GM10248 (cell line): ENCODE measurements around the gene PPP6C.

Experiments
- CTCF ChIA-PET: fragments of 300-600 bp; sonication (Branson Sonifier 250); formaldehyde crosslinking; extraction: SDS; loops from one replicate; lab custom pipeline; 2021; ENCODE audit warnings: antibody characterized with exemption; lab: Yijun Ruan, JAX
- POLR2A ChIA-PET: fragments of 350-650 bp; sonication (Branson Sonifier 250); formaldehyde crosslinking; extraction: SDS; loops from one replicate; lab custom pipeline; 2020; ENCODE audit warnings: antibody characterized with exemption; lab: Yijun Ruan, JAX
- DNase-seq: peaks from one replicate; pipeline ENCODE4 v3.0.0; 2012; ENCODE audit errors: extremely low spot score
- TF ChIP-seq, protein P1 (sequence below): IDR thresholded peaks from 2 replicates; pipeline ENCODE4 v1.5.1; 2012; ENCODE audit warnings: mild to moderate bottlenecking, low read depth; ENCODE audit errors: extremely low read depth, missing control alignments, control extremely low read depth

Gene PPP6C

DNA sequence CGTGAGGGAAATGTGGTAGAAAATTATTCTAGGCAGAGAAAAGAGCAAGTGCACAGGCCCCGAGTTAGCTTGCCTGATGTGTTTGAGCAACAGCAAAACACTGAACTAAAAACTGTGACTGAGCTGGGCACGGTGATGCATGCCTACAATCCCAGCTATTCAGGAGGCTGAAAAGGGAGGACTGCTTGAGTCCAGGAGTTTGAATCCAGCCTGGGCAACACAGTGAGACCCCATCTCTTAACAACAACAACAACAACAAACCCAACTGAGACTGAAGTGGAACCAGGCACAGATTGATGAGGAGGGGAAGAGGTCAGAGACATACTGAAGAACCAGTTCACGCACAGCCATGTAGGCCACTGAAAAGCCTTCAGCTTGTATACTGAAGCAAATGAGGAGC lies 88.8 kb downstream of the PPP6C start:
- no peak for DNase-seq
- POLR2A ChIA-PET, result no interaction called here
- TF ChIP-seq, protein P1, sequence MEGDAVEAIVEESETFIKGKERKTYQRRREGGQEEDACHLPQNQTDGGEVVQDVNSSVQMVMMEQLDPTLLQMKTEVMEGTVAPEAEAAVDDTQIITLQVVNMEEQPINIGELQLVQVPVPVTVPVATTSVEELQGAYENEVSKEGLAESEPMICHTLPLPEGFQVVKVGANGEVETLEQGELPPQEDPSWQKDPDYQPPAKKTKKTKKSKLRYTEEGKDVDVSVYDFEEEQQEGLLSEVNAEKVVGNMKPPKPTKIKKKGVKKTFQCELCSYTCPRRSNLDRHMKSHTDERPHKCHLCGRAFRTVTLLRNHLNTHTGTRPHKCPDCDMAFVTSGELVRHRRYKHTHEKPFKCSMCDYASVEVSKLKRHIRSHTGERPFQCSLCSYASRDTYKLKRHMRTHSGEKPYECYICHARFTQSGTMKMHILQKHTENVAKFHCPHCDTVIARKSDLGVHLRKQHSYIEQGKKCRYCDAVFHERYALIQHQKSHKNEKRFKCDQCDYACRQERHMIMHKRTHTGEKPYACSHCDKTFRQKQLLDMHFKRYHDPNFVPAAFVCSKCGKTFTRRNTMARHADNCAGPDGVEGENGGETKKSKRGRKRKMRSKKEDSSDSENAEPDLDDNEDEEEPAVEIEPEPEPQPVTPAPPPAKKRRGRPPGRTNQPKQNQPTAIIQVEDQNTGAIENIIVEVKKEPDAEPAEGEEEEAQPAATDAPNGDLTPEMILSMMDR, result no peak
- CTCF ChIA-PET, result interaction anchor here (1.2 to 1.8 kb wide), 4 partner anchors 10 to 241 kb away, joined by 3 to 5 read pairs (median 4); partner anchors contain the start of gene SCAI

DNA sequence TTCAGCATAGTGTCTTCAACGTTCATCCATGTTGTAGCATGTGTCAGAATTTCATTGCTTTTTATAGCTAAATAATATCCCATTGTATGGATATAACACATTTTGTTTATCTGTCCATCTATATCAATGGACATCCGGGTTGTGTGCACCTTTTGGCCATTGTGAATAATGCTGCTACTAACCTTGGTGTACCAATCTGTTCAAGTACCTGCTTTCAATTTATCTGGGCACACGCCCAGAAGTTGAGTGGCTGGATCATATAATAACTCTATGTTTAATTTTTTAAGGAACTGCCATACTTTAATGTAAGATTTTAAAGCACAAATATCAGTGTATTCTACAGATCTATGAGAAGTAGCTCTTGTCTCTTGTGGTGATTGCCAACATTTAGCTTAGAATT lies 89.8 kb downstream of the PPP6C start:
- CTCF ChIA-PET, result interaction anchor here (1.2 to 1.4 kb wide), 2 partner anchors 11 to 242 kb away, joined by 3 read pairs; no protein-coding TSS in a partner anchor
- TF ChIP-seq, protein P1, result no peak
- POLR2A ChIA-PET, result no interaction called here
- DNase-seq, result no peak
